GM21528 (cell line): ENCODE data around the gene APP.

Experiments
- ATAC-seq: cut with Tn5 transposase; IDR thresholded peaks from one replicate; pipeline ENCODE4 v1.9.1; 2021; ENCODE audit warnings: mild to moderate bottlenecking, moderate library complexity; ENCODE audit not compliant: unreplicated experiment, low FRiP score

APP gene

GRCh38 chr21:26170471-26171257, at the start of gene APP:
APP (minus strand) TSS chr21:26170770; CDS start chr21:26170620, 150 bp downstream.
- ATAC-seq: peak; percentile 72

DNA sequence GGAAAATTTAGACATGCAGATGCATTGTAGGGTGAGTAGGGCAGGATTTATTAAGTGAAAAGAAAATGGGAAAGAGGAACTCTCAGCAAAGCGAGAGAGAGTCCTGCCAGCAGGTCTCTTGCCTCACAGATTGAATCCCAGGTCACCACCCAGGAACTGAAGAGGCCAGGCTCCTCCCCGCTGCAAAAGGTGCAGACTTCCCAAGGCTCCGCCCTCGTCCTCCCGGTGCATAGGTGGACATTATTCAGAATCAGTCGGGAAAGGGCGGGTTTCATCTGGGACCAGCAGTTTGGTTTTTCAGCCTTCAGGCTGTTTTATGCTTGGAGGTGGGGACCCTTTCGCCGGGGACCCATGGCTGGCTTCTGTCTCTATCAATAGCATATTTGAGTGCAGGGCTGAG, 41.6 kb upstream of the APP start:
- ATAC-seq: no peak

GRCh38 chr21:26210614-26211013, 40.0 kb upstream of the APP start:
- ATAC-seq: no peak

- no peak for ATAC-seq
Observed at GRCh38 chr21:26207021-26207420, 36.5 kb upstream of the APP start.

DNA sequence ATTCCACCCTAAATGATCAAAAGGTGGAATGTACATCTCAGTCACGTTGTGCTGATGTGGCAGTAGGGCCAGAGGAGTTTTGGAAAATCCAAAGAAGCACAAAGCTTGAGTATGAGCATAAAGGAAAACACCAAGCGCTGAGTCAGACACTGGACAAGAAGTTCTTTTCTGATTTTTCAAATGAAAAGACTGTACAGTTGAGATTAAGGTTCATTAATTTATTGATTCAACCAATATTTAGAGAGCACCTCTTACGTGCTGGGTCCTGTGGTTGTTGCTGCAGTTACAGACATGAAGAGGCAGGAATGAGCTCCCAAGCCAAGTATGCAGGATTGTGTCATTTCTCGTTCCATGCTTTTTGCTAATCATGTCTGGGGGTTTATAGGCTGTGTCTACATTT, 28.9 kb upstream of the APP start:
- no peak for ATAC-seq

- ATAC-seq: no peak
Observed at GRCh38 chr21:26195708-26196107, 25.1 kb upstream of the APP start.

DNA sequence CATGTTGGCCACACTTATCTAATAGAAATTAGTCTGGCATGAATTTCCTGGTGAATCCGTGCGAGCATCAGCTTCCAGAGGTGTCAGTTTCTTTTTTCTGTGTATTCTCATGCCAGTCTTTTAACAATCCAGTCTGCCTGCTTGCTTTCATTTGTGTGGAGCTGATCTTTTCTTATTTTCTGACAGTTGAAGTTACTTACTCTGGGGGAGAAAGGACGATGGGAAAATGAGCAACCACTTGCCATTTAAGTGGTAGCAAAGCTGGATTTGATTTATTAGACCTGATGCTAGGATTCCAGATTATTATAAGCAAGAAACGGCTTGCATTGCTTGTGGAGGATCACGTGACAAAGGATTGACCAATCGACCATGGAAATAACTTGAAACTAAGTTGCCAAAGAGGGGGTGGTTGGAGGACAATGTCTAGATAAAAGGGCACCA, 24.3 kb upstream of the APP start:
- no peak for ATAC-seq

DNA sequence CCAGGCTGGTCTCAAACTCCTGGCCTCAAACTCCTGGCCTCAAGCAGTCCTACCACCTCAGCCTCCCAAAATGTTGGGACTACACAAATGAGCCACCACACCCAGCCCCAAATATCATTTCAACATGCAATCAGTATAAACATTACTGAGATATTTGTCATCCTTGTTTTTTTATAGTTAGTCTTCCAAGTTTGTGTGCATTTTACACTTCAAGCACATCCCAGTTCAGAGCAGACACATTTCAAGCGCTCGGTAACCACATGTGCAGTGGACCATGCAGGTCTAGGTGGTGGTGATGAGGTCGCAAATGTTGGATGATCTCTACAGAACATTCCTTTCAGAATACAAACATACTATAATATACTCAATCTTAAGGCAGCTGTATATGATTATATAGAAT, 23.8 kb upstream of the APP start:
- no peak for ATAC-seq

DNA sequence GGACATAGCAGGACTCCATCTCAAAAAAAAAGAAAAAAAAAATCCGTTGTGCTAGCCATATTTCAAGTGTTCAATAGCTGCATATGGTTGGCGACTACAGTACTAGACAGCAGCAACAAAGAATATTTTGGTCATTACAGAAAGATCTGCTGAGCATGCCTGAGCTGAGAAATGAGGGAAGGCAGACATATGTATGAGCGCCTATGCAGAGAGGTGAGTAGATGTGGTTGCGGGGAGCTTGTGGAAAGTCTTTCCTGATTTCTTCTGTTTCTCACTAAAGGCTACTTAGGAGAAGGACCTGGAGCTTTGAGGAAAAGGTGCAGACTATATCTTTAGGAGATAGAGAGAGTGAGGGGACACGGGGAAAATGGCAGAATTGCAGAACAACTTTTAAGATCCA, 21.0 kb upstream of the APP start:
- ATAC-seq: no peak

DNA sequence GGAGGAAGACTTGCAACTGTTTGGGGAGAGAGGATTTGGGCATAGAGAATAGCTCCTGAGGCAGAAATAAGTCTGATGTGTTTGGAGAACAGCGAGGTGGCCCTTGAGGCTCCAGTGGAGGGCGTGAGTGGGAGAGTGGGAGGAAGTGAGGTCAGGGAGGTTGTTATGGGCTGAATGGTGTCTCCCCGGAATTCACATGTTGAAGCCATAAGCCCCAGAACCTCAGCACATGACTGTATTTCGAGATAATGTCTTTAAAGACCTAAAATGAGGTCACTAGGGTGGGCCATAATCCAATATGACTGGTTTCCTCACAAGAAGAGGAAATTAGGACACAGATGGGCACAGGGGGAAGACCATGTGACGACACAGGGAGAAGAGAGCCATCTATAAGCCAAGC, 17.9 kb upstream of the APP start:
- ATAC-seq: no peak

GRCh38 chr21:26185446-26185845, 14.9 kb upstream of the APP start:
- ATAC-seq: no peak

GRCh38 chr21:26185021-26185420, 14.5 kb upstream of the APP start:
- no peak for ATAC-seq

DNA sequence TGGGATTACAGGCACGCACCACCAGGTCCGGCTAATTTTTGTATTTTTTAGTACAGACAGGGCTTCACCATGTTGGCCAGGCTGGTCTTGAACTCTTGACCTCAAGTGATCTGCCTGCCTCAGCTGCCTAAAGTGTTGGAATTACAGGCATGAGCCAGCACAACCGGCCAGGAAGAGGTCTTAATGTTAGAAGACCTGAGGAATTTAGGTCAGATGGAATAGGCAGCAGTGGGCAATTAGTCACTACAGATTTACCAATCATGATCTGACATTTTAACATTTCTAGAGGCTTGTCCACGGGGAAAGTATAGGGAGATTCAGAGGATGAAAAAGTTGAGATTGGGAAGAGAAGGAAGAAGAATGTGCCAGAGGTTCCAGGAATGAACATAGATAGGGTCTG, 8.9 kb upstream of the APP start:
- no peak for ATAC-seq

- ATAC-seq: no peak
Observed at GRCh38 chr21:26177746-26178426, 7.3 kb upstream of the APP start.

GRCh38 chr21:26177187-26177586, 6.6 kb upstream of the APP start:
- ATAC-seq: no peak

DNA sequence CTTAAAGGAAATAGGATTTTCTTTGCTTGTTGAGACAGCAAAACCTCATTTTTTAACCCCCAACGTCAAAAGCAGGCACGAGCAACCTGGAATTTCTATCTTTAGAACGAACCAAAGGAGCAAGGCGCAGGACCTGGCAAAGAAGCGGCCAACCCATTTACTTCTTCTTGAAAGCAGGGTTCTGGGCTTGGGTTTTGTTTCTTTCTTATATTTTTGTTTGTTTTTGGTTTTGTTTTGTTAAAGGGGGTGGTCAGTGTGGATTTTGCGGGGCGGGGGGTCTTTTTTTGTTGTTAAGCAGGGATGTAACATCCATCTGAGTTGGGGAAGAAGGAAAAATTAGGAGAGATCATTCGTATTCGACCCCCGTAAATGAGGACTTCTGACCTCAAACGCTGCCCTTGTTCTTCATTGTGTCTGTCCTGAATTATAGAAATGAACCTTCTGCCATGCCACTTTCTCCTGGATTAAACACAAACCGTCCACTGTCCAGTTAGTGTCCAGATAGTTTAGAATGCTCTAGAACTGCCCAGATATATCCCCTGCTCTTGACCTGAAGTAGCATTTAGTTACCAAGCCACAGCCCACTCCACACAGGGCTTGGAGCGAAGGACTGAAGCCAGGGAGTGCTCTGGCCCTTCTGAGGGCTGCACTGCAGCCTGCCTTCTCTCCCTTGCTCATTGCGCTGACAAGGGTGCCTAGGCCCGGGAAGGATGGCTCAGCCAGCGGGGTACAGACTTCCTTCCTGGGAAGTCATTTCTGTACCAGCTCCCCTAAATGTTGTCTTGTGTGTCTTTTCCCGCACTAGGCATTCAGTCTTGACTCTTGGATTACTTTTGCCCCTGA, 909 bp upstream of the APP start:
- no peak for ATAC-seq

GRCh38 chr21:26169611-26170470, 729 bp downstream of the APP start:
- ATAC-seq: peak; percentile 45

- ATAC-seq: peak; percentile 56
Observed at GRCh38 chr21:26169061-26169610, 1.4 kb downstream of the APP start.

- ATAC-seq: no peak
Observed at GRCh38 chr21:26168371-26168770, 2.2 kb downstream of the APP start.

DNA sequence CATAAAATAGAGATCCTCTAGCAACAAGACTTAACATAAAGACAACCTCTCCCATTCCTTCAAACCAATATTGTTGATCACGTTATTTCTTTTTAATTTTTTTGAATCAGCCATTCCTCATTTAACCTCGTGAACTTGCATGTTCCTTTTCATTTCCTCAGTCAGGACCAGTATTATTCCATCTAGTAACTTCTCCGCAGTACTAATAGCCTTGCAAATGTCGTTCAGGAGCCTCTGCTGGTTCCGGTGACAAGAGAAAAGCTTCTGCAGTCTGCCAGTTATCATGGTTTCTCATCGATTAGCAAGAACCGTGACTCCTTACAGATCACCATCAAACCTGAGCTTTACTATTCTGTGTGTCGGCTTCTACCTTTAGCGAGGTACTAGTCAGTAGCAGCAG, 3.0 kb downstream of the APP start:
- no peak for ATAC-seq
